ENCODE results near the gene PBX3. TPM values are rescaled to one million over a fixed set of nuclear protein-coding genes. Genes with fewer than 3 reads are reported as not detected.

The PBX3 gene
- total RNA-seq, 1 experiment from 2014 or later, result 9.6 TPM

DNA sequence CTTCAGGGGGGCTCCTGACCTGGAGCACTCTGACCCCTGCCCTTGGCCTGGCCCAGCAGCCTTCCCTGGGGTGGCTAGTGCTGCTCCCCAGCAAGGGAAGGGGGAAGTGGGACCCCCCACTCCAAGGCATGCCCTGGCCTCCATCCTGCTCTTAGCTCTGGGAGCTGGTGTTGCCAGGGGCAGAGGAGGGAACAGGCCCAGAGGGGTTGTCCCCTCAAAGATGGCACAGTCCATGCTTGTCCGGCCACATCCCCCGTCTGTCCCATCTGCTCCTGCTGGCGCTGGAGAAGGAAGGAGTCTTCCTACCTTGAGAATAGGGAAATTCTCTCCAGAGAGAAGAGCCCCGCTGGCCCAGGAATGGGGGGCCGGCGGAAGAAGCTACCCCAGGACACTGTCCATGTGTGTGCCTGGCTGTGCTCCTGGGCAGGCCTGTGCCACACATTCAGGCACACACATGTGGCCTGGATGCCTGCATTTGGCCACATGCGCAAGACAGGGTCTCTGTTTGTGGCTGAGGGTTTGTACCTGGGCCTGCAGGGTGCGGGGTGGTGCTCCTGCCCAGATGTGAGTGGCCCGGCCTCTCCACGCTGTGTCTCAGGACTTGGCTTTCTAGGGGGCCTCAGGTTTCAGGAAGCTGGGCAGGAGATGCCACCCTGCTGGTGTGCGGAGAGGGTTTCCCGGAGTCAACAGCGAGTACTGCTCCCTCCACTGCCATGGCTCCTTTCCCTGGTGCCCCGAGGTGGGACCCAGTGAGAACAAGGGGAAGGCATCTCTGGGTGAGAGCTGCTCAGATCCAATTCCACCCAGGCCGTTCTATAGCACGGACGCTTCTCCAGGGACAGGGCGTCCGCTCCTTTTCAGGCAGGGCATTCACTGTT, 247.1 kb downstream of the PBX3 start:
- DNase-seq (ENCODE audit: low spot score), result no peak

DNA sequence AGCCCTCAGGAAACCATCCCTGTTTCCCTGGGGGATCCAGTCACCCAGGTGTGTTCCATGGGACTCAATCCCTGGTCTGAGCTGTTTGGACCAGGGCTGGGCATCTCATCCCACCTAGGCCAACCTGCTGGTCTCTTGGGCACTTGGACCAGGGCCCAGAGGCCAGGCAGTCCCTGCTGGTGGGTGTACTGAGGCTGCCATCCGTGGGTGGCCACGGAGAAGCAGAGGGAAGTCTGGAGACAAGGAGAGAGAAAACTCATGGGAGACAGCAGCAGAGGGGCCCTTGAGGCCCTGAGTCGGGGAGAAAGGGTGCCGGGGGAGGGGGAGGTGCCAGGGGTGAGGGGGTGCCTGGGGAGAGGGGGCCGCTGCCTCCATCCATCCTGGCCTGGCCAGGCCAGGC, 247.8 kb downstream of the PBX3 start:
- no peak for DNase-seq (ENCODE audit: low spot score)

DNA sequence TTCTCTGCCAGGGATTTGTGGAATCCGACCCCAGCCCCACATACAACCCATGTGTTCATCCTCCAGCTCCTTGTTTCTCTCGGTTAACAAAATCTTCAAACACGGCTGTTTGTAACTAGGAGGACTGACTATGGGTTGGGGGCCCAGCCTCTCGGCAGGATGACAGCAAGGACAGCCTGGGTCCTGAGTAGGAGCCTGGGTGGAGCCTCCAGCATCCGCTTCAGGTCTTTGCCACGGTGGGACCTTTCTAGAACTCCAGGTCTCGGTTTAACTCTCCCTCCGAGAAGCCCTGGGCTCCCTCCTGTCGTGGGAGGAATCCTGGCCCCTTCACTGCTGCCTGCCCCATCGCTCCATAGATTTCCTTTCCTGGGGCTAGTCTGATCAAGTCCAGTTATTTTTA, 248.5 kb downstream of the PBX3 start:
- DNase-seq (ENCODE audit: low spot score), result no peak

DNA sequence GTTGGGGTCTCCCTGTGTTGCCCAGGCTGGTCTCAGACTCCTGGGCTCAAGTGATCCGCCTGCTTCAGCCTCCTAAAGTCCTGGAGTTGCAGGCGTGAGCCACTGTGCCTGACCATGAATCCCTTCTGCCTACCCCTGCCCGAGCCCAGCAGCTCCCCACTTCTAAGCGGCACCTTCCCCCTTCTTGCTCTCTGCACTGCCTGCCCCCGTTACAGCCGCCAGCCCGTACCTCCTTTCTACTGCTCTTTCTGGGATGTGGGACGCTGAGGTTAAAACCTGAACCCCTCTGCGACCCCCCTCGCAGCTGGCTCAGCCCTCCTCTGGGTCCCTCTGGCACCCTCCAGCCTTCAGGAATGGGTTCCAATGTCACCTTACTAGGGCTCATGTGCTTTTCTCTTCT, 249.6 kb downstream of the PBX3 start:
- no peak for DNase-seq (ENCODE audit: low spot score)

DNA sequence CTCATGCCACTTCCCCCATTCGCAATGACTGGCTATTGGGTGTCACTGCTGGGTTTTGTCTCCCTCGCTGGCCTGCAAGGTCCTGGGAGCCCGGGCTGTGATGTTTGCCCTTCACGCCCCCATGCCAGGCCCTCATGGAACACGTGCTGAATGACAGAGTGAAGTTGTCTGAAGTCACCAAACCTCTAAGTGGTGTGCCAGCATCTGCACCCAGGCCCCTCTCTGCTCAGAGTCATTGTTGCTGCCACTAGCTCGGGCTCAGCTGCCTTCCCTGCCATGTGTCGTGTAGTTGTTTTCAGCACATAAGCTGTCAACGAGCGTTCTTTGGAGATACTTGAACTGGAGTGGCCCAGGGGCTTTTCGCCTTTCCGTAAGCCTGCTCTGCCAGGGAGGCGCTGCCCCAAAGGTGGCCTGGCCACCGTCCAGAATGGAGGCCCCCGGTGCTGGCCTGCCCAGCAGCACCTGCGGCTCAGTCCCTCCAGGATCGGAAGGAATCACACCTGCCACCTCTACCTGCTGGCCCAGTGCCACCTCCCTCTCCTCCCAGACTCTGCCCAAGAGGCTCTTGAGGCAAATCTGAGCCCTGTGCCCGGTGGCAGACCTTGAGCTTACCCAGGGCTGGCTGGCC, 250.1 kb downstream of the PBX3 start:
- DNase-seq (ENCODE audit: low spot score), result no peak

DNA sequence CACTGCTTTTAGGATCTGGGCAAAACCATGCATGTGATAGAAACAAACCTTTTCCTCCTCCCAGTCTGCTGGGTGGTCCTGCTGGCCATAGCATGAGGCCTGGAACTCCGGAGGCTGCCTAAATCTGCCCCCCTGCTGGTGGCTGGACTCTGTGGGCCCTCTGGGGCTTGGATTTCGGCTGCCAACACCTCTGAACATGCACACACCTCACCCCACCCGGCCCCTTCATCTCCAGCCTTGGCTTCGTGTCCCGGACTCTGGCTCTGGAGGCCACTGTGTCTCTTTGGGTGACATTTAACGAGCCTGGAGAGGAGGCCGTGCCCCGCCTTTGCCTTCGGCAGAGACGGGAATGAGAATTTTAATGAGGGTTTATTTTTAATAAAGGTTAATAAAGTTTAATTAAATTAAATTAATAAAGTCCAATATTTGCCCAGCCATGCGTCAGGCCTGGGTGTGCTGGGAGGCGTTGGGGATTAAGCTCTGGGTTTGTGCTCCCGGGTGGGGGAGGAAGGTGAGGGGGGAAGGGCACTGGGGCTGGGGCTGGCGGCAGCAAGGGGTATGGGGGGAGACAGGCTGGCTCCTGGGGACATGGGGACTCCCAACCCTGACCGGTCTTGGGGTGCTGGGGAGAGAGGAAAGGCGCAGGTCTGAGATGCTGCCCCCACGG, 251.8 kb downstream of the PBX3 start:
- no peak for DNase-seq (ENCODE audit: low spot score)

DNA sequence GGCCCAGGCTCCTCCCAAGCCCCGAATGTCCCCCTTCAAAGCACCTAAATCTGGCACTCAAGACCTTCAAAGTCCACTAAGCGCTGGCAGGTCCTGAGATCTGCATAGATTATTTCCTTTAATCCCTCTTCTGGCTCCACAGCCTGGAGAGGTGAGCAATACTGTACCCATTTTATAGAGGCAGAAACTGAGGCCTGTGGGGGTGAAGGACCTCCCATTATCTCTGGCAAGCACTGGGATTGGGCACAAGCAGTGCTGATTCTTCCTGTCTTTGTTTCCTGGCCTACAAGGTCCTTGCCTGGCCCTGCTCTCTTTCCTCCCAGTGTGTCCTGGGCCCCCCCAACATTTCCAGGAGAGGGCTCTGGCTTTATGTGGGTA, 252.3 kb downstream of the PBX3 start:
- DNase-seq (ENCODE audit: low spot score), result no peak

DNA sequence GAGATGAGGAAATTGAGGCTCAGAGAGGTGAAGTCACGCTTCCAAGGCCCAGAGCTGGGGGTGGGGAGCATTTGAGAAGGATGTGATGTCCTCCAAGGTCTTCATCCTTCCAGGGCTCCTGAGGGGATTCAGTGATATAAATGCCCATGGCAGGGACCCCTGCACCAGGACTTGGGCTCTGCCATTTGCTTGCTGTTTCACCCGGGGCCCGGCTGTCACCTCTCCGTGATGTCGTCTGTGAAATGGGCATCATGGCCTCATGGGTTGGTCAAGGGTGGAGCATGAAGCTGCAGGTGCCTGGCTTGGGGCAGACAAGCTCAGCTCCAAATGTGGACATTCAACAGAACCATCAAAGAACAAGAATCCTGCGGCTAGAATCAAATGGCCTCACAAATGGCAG, 253.1 kb downstream of the PBX3 start:
- no peak for DNase-seq (ENCODE audit: low spot score)

DNA sequence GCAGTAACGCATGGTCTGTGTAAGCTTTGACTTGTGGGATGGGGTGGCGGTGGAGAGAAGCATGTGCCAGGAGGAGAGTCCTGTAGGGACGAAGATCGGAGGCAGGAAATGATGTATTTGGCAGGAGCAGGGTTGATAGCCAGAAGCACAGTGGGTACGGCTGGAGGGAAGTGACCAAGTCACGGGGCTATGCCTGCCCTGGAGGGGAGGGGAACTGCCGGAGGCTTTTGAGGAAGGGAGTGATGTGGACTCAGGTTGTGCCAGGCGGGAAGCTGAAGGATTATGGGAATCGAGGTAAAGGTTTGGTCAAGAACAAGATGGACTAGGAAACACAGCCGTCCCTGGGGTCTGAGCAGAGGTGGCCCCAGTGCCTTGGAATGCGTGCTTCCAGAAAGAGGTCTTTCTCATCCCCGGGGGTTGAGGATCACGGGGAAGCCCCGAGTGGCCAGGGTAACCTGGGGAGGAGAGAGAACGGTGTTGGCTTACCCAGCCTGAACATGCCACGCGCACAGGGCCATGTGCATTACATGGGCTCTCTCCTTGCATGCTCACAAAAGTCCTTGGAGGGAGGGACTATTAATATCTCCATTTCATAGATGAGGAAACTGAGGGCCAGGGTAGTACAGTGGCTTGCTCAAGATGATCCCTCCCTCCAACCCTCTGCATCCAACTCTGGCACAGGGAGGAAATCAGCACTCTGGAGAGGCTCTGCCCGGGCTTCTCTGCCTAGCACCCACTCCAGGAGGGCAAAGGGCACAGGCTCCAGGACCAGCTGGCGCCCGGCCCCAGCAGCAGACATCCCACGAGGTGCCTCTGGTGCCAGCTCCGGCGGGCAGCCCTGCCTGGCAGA, 253.8 kb downstream of the PBX3 start:
- no peak for DNase-seq (ENCODE audit: low spot score)

DNA sequence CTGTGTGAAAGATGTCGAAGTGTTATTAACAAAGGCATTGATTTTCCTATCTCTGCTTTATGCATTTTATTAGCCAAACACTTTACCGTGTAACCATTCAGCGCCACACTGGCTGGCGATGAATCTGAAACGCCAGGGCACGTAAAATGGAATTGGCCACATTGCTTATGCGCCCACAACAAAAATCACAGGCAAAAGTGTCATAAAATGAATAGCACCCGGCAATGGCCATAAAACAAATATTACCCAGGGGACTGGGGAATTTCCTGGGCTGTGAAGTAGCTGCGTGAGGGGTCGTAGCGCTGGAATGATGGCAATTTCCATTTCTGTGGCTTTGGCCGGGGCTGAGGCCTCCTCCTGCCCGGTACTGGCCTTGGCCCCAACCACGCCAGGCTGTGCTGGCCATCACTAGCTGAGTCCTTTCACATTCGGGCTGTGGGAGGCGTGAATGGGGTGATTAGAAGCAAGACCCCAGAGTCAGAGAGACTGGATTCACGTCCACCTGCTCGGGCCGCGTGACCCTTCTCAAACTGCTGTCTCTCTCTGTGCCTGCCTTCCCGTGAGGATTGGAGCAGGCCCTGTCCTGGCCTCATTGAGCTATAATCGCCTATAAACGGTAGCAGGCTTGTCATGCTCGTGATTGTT, 254.5 kb downstream of the PBX3 start:
- DNase-seq (ENCODE audit: low spot score), result no peak

DNA sequence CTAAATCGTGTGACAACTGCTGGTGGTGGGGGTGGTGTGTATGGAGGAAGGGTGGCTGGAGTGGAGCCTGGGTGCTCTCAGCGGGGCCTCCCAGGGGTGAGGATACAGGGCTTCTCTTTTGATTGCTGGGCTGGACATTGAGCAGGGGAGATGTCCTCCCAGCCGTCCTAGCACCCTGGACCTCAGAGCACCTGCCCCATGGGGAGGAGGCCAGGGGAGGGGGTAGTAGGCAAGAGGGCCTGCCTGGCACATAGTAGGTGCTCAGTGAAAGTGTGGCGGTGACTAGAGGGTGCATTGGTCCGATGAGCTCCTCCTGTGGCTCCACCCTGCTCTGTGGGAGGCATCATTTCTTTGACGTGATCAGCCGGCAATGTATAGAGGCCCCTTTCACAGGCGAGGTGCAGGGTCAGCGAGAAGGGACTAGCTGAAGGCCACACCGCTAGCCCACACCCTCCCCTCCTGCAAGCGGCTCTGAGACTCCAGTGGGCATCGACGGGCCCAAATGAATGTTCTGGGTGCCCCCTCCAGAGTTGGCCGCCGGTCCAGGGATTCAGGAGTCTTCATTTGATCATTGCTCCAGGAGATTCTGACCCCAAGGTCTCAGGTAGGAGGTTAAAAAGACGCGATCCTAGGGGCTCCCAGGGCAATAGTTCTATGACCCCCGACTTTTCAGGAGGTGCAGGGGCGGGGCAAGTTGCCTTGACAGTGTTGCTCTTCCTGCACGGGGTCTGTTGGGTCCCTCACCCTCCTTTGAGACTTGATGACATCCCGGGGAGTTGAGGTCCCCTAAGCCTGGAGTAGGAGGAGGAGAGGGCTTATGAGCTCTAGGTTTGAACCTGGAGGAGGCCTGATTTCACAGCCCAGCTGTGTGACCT, 255.5 kb downstream of the PBX3 start:
- no peak for DNase-seq (ENCODE audit: low spot score)

DNA sequence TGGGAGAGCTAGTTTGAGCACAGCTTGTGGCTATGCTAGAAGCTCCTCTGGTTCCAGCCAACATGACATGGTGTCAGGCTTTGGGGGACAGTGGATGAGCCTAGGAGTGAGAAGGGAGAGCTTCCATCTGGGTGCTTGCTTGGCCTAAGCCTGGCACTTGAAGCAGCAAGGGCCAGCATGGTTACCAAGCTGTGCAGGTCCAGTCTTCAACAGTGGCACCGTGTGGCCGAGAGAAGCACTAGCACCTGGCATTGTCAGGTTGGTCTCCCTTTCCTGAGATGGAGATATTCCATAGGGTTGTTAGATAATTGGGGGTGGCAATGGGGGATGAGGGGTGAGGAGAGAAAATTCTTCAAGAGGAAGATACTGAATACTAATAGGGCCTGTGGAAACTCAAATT, 261.9 kb downstream of the PBX3 start:
- DNase-seq (ENCODE audit: low spot score), result no peak

DNA sequence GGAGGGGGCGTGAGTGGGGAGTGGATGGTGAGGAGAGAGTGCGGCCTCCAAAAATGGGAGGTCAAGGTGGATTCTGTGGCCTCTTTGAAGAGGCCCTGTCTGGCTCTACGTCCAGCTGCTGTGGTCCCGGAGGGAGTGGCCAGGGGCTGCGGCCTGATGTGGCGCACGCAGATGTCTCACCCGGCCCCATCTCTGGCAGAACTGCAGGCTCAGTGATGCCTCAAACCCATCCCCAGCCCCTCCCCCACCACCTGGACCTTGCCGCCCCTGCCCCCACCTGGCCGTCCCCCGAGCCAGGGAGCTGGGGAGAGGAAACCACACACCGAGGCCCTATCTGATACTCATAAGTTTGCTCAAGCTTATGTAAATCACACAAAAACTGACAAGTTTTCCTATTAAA, 267.6 kb downstream of the PBX3 start:
- no peak for DNase-seq (ENCODE audit: low spot score)

DNA sequence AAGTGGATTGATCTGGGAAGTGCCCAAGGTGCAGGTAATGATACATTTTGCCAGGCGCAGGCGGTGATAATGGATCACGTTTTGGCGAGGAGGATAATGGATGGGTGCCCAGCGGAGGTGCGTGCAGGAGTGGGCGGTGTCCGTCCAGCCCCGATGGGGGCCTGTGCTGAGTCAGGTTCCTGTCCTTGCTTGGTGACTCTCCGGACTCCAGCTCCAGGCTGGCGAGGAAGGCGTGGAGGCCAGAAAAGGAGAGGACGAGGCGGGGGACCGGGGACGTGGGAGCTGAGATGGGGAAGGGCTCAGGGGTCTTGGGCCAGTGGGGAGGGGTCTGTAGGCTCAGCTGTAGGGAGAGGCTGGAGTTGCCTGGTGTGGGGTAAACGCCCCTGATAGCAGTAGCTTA, 268.3 kb downstream of the PBX3 start:
- DNase-seq (ENCODE audit: low spot score), result no peak

DNA sequence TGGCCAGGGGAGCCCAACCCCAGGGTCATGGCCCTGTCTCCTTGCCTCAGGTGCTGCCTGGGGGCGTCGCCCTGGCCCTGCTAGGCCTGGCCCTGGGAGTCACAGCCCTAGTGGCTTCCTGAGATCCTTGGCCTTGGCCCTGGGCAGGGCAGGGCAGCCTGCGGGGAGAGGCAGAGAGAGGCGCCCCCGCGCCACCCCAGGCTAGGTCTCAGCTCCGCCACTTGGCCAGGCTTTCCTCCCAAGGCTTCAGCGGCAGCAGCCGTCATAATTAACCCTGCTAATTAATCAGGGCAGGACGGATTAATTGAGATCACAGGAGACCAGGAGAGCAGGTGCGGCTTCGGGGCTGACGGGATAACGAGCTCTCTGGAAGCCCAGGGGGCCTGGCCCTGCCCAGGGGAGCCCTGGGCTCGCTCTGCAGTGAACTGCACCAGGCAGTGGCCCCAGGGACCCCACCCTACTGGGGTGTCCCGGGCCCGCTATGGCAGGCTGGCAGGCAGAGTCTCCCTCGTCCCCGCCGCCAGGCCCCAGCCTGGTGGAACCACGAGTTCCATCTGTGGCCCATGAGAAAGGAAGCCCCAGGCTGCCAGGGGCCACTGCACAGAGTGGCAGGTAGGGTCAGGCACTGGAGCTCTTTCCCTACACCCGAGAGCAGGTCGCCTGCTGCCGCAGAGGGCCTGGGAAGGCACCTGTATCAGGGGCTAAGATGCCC, 269.6 kb downstream of the PBX3 start:
- no peak for DNase-seq (ENCODE audit: low spot score)

Other genes starting within 250 kb of the PBX3 start
- 84.3 and 93.3 TPM in 2 replicates for gene MAPKAP1, start 40.2 kb upstream of the PBX3 start, total RNA-seq (2014; rRNA removed; shearing (Covaris generic))